Upper lobe of left lung (tissue), 4 donors: ENCODE data around the gene SLC2A2.

Source experiments
- POLR2AphosphoS5 ChIP-seq, 2 donors: sonication (generic); formaldehyde crosslinking; IDR thresholded peaks; one replicate each; pipeline ENCODE4 v1.5.1; 2017; ENCODE audit warnings: antibody characterized with exemption in 2 of 2
- TF ChIP-seq, protein P1 (sequence below), 6 experiments: fragments of 450-650 bp in 4 of 6; fragments of 200-600 bp in 2 of 6; sonication (generic) in 2 of 6; IDR thresholded peaks; one replicate each; pipeline ENCODE4 v1.5.1; 2016 to 2019; ENCODE audit warnings: antibody characterized with exemption in 6 of 6

DNA sequence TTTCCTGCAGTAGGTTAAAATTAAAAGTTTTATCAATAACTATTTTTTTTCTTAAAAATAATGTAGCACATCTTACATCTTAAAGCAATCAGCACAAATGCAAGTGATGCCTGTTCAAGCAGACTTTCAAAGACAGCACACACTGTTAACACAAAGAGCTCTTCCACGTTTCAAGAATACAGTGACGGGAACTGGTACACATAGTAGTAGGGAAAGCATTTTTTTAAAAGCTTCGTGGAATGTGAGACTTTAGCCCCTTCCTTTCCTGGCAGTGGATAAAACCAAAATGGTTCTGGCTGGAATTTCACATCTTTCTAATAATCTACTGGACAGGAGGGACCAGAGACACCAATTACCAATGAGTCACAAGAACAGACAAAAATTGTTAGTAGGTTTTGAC is 33.5 kb upstream of the SLC2A2 start:
- TF ChIP-seq, protein P1, sequence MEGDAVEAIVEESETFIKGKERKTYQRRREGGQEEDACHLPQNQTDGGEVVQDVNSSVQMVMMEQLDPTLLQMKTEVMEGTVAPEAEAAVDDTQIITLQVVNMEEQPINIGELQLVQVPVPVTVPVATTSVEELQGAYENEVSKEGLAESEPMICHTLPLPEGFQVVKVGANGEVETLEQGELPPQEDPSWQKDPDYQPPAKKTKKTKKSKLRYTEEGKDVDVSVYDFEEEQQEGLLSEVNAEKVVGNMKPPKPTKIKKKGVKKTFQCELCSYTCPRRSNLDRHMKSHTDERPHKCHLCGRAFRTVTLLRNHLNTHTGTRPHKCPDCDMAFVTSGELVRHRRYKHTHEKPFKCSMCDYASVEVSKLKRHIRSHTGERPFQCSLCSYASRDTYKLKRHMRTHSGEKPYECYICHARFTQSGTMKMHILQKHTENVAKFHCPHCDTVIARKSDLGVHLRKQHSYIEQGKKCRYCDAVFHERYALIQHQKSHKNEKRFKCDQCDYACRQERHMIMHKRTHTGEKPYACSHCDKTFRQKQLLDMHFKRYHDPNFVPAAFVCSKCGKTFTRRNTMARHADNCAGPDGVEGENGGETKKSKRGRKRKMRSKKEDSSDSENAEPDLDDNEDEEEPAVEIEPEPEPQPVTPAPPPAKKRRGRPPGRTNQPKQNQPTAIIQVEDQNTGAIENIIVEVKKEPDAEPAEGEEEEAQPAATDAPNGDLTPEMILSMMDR (IDR thresholded peaks at IDR 0.05): no peak
- no peak for TF ChIP-seq POLR2AphosphoS5 (IDR thresholded peaks at IDR 0.05)
